Neural progenitor cell (in vitro differentiated cells): ENCODE results near the gene SNX8. TPM values are rescaled to one million over a fixed set of nuclear protein-coding genes. Genes with fewer than 3 reads are reported as not detected.

Experiments
- DNase-seq: peaks from one replicate; pipeline ENCODE4 v3.0.0-alpha.2; 2016; ENCODE audit warnings: low spot score
- H2AFZ ChIP-seq: fragments of 200-600 bp; sonication (generic); replicated peaks from 2 replicates; pipeline ENCODE4 v1.6.1; 2016; ENCODE audit warnings: antibody characterized with exemption
- H3F3A ChIP-seq: fragments of 200-600 bp; sonication (generic); 2 replicates; pipeline ENCODE4 v1.6.1; 2016; ENCODE audit warnings: antibody characterized with exemption, low read depth
- H3K27ac ChIP-seq: fragments of 200-600 bp; sonication (generic); 2 replicates; pipeline ENCODE4 v1.5.1; 2016; ENCODE audit warnings: mild to moderate bottlenecking
- H3K27me3 ChIP-seq: fragments of 200-600 bp; sonication (generic); 2 replicates; pipeline ENCODE4 v1.6.1; 2016; ENCODE audit warnings: mild to moderate bottlenecking, moderate library complexity
- H3K36me3 ChIP-seq: fragments of 200-600 bp; sonication (generic); 2 replicates; pipeline ENCODE4 v1.5.1; 2016
- H3K4me1 ChIP-seq: fragments of 200-600 bp; sonication (generic); 2 replicates; pipeline ENCODE4 v1.6.1; 2016; ENCODE audit warnings: mixed run types
- H3K4me2 ChIP-seq: fragments of 200-600 bp; sonication (generic); 2 replicates; pipeline ENCODE4 v1.6.1; 2016
- H3K4me3 ChIP-seq: fragments of 200-600 bp; sonication (generic); 2 replicates; pipeline ENCODE4 v1.5.1; 2016
- H3K79me2 ChIP-seq: fragments of 200-600 bp; sonication (generic); 2 replicates; pipeline ENCODE4 v1.6.1; 2016; ENCODE audit warnings: low read depth
- H3K9ac ChIP-seq: fragments of 200-600 bp; sonication (generic); 2 replicates; pipeline ENCODE4 v1.6.1; 2016
- H3K9me3 ChIP-seq: fragments of 200-600 bp; sonication (generic); 2 replicates; pipeline ENCODE4 v1.5.1; 2016; ENCODE audit warnings: low read depth
- H4K20me1 ChIP-seq: fragments of 200-600 bp; sonication (generic); 2 replicates; pipeline ENCODE4 v1.6.1; 2016; ENCODE audit warnings: low read depth
- H3K27ac Mint-ChIP-seq: 3 replicates; pipeline ENCODE4 v1.8.0; 2021; ENCODE audit warnings: mixed read lengths
- H3K27me3 Mint-ChIP-seq: 2 replicates; pipeline ENCODE4 v1.8.0; 2022; ENCODE audit warnings: low read depth, mild to moderate bottlenecking, inconsistent platforms, moderate library complexity, mixed read lengths; ENCODE audit not compliant: insufficient read depth
- H3K36me3 Mint-ChIP-seq: 3 replicates; pipeline ENCODE4 v1.8.0; 2021; ENCODE audit warnings: mixed read lengths
- H3K4me1 Mint-ChIP-seq: 3 replicates; pipeline ENCODE4 v1.8.0; 2021; ENCODE audit warnings: mixed read lengths
- H3K4me3 Mint-ChIP-seq: 3 replicates; pipeline ENCODE4 v1.8.0; 2021; ENCODE audit warnings: mild to moderate bottlenecking, moderate library complexity, mixed read lengths
- H3K9me3 Mint-ChIP-seq: 3 replicates; pipeline ENCODE4 v1.8.0; 2020; ENCODE audit warnings: mixed read lengths
- CTCF ChIP-seq: fragments of 200-600 bp; sonication (generic); IDR thresholded peaks from 2 replicates; pipeline ENCODE4 v1.5.1; 2017; ENCODE audit warnings: antibody characterized with exemption, mild to moderate bottlenecking
- EZH2 ChIP-seq: fragments of 200-600 bp; sonication (generic); IDR thresholded peaks from 2 replicates; pipeline ENCODE4 v1.6.1; 2017; ENCODE audit warnings: antibody characterized with exemption, mild to moderate bottlenecking, moderate library complexity
- EZH2phosphoT487 ChIP-seq: fragments of 200-600 bp; sonication (generic); IDR thresholded peaks from 2 replicates; pipeline ENCODE4 v1.6.1; 2017; ENCODE audit warnings: antibody characterized with exemption
- total RNA-seq: library from RNA; depleted of rRNA; stranded (reverse); fragments of >200 nt; gene quantifications from 2 replicates; pipeline ENCODE4 v1.2.3, GENCODE V29; 2015; ENCODE audit warnings: low replicate concordance

Gene SNX8
- total RNA-seq, 1 donor from 2014 or later: 3.6 TPM

- no peaks in the 10 kb centered on the region for H3K9me3 ChIP-seq
- no peak for DNase-seq
- H3K4me2 ChIP-seq: peak overlapping the region; percentile 82
- H2AFZ ChIP-seq: no peak overlapping the region
- no peaks in the 10 kb centered on the region for H3K27me3 ChIP-seq
- no peak overlapping the region for H3K27ac Mint-ChIP-seq
- H3K36me3 ChIP-seq: no peaks in the 10 kb centered on the region
- H3K27ac ChIP-seq: no peak overlapping the region
- H3K4me3 ChIP-seq: no peak overlapping the region
- TF ChIP-seq EZH2: no peak
- no peak for TF ChIP-seq EZH2phosphoT487
- TF ChIP-seq CTCF: no peak
- H3F3A ChIP-seq: no peaks in the 10 kb centered on the region
- H3K4me3 Mint-ChIP-seq: peak overlapping the region; percentile 72
- H3K9me3 Mint-ChIP-seq: no peaks in the 10 kb centered on the region
- H3K36me3 Mint-ChIP-seq: peaks cover 6% of the 10 kb centered on the region
- H3K79me2 ChIP-seq: peaks cover 93% of the 10 kb centered on the region
- H4K20me1 ChIP-seq: peaks cover 65% of the 10 kb centered on the region
- peaks cover 17% of the 10 kb centered on the region for H3K27me3 Mint-ChIP-seq
- peaks cover 14% of the 10 kb centered on the region for H3K4me1 ChIP-seq
- peaks cover 17% of the 10 kb centered on the region for H3K4me1 Mint-ChIP-seq
- no peak overlapping the region for H3K9ac ChIP-seq
These were observed 42.9 kb upstream of the SNX8 start for GRCh38 chr7:2357165-2357564.

GRCh38 chr7:2355705-2356008 is 41.4 kb upstream of the SNX8 start:
- Histone ChIP-seq H4K20me1 (peaks cover 57% of the 10 kb centered on the region), H3K9ac (peak overlapping the region; percentile 96)
- peak; percentile 53 for DNase-seq

DNA sequence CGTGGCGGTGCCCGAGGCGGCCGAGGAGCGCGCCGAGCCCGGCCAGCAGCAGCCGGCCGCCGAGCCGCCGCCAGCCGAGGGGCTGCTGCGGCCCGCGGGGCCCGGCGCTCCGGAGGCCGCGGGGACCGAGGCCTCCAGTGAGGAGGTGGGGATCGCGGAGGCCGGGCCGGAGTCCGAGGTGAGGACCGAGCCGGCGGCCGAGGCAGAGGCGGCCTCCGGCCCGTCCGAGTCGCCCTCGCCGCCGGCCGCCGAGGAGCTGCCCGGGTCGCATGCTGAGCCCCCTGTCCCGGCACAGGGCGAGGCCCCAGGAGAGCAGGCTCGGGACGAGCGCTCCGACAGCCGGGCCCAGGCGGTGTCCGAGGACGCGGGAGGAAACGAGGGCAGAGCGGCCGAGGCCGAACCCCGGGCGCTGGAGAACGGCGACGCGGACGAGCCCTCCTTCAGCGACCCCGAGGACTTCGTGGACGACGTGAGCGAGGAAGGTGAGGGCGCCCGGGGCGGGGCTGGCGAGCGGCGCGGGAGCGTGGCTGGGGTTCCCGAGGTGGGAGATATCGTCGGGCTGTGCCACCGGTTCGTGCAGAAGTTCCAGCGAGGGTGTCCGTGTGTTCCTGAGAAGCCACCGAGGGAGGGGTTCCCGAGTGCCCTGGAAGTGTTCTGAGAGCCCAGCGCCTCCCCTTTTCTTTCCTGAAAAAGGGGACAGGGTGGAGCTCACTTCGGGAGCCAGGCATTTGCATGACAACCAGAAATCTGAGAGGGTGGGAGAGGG is 40.9 kb upstream of the SNX8 start:
- TF ChIP-seq EZH2phosphoT487 (no peak), CTCF (no peak), EZH2 (no peak)
- Histone ChIP-seq H3K4me1 (peaks cover 14% of the 10 kb centered on the region), H3K9ac (peak overlapping the region; percentile 96), H3K4me3 (peak overlapping the region; percentile 74), H3F3A (no peaks in the 10 kb centered on the region), H4K20me1 (peaks cover 52% of the 10 kb centered on the region), H3K27ac (no peak overlapping the region), H3K79me2 (peaks cover 85% of the 10 kb centered on the region), H3K27me3 (no peaks in the 10 kb centered on the region), H3K36me3 (no peaks in the 10 kb centered on the region), H3K4me2 (peak overlapping the region; percentile 82), H3K9me3 (no peaks in the 10 kb centered on the region), H2AFZ (no peak overlapping the region)
- DNase-seq: no peak
- Mint-ChIP-seq H3K36me3 (peaks cover 3% of the 10 kb centered on the region), H3K4me3 (peak overlapping the region; percentile 94), H3K4me1 (peaks cover 14% of the 10 kb centered on the region), H3K27me3 (peaks cover 18% of the 10 kb centered on the region), H3K9me3 (no peaks in the 10 kb centered on the region), H3K27ac (peak overlapping the region; percentile 74)

More at GRCh38 chr7:2355705-2356008, 41.4 kb upstream of the SNX8 start:
- Histone ChIP-seq H3K4me1 (peaks cover 14% of the 10 kb centered on the region), H3K79me2 (peaks cover 88% of the 10 kb centered on the region), H3K4me2 (peak overlapping the region; percentile 82), H3K9me3 (no peaks in the 10 kb centered on the region), H3F3A (no peaks in the 10 kb centered on the region), H3K36me3 (no peaks in the 10 kb centered on the region), H3K27me3 (no peaks in the 10 kb centered on the region), H3K4me3 (peak overlapping the region; percentile 74), H3K27ac (no peak overlapping the region), H2AFZ (no peak overlapping the region)
- TF ChIP-seq EZH2 (no peak), EZH2phosphoT487 (no peak), CTCF (no peak)
- Mint-ChIP-seq H3K27me3 (peaks cover 19% of the 10 kb centered on the region), H3K4me3 (peak overlapping the region; percentile 89), H3K36me3 (peaks cover 3% of the 10 kb centered on the region), H3K4me1 (peaks cover 14% of the 10 kb centered on the region), H3K9me3 (no peaks in the 10 kb centered on the region), H3K27ac (peak overlapping the region; percentile 74)
